Breast epithelium (tissue), 3 donors: ENCODE data around the gene FAIM2.

Experiments
- CTCF ChIP-seq, 3 donors: fragments of 450-650 bp; IDR thresholded peaks; one replicate each; pipeline ENCODE4 v1.5.1; 2016 to 2017; ENCODE audit warnings: antibody characterized with exemption in 3 of 3, mild to moderate bottlenecking in 3 of 3, moderate library complexity in 3 of 3
- POLR2A ChIP-seq: fragments of 450-650 bp; IDR thresholded peaks from one replicate; pipeline ENCODE4 v1.6.1; 2016; ENCODE audit warnings: antibody characterized with exemption, mild to moderate bottlenecking, moderate library complexity

DNA sequence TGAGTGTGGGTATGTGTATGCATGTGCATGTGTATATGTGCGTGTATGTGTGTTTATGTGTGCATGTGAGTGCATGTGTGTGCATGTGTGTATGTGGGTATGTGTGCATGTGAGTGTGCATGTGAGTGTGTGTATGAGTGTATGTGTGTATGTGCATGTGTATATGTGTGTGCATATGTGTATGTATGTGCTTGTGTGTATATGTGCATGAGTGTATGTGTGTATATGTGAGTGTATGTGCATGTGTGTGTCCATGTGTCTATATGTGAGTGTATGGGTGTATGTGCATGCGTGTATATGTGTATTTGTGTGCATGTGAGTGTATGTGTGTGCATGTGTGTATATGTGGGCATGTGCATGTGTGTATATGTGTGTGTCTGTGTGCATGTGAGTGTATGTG is 25.7 kb downstream of the FAIM2 start:
- TF ChIP-seq CTCF (IDR thresholded peaks at IDR 0.05) = no peak
- no peak for TF ChIP-seq POLR2A
